ENCODE results near the gene LSM10. TPM values are rescaled to one million over a fixed set of nuclear protein-coding genes. Genes with fewer than 3 reads are reported as not detected.

Gene LSM10
- total RNA-seq, 4 donors from 2014 or later: 19.2 to 22.6 (median 21.4) TPM

DNA sequence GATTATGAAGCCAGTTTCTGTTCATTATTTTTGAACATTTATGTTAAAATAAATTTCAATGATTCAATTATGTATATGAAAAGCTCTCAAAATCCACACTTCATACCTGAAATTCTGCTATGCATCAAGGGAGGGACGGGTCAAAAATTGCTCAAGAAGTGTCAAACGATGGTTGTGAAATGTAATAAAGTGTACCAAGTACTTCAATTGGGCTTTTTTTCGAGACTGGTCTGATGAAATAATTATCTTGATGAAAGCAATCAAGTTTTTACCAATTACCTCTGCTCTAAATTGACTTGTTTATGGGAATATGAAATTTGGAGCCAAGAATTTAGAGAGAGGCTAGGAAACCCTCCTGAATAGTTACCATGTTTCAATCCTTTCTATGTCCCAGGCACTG lies 44.6 kb upstream of the LSM10 start:
- 80% methylated on average over 3 of the region's 3 CpGs for WGBS

DNA sequence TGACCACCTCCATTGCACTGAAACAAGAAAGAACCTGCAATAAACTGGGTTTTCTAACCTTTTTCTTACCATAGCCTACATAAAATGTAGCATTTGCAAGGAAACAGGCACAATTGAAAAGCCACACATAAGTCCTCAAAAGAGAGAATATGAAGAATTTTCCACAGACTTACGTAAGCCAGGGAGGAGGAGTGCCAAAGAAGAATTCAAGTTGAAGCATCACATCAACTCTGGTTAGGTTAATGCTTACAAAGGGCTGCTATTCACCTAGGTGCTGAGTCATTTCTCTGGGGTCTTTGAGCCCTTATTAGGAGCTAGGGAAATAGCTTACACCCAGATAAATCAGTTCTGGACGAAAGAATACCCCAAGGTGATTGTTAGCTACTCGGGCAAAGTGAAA lies 42.9 kb upstream of the LSM10 start:
- no peaks in the 10 kb centered on the region for H3K9me3 ChIP-seq
- DNase-seq (ENCODE audit: low spot score in 2 of 2): no peak
- no peaks in the 10 kb centered on the region for H3K4me1 ChIP-seq
- H3K27me3 ChIP-seq: no peaks in the 10 kb centered on the region
- H3K4me3 ChIP-seq: no peak overlapping the region
- 91% methylated on average over 3 of the region's 3 CpGs for WGBS
- H3K36me3 ChIP-seq: no peaks in the 10 kb centered on the region
- no peak overlapping the region for H3K27ac ChIP-seq
- TF ChIP-seq, protein P1, sequence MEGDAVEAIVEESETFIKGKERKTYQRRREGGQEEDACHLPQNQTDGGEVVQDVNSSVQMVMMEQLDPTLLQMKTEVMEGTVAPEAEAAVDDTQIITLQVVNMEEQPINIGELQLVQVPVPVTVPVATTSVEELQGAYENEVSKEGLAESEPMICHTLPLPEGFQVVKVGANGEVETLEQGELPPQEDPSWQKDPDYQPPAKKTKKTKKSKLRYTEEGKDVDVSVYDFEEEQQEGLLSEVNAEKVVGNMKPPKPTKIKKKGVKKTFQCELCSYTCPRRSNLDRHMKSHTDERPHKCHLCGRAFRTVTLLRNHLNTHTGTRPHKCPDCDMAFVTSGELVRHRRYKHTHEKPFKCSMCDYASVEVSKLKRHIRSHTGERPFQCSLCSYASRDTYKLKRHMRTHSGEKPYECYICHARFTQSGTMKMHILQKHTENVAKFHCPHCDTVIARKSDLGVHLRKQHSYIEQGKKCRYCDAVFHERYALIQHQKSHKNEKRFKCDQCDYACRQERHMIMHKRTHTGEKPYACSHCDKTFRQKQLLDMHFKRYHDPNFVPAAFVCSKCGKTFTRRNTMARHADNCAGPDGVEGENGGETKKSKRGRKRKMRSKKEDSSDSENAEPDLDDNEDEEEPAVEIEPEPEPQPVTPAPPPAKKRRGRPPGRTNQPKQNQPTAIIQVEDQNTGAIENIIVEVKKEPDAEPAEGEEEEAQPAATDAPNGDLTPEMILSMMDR (IDR thresholded peaks at IDR 0.05): no peak
- TF ChIP-seq POLR2AphosphoS5 (IDR thresholded peaks at IDR 0.05): no peak
- TF ChIP-seq EP300 (IDR thresholded peaks at IDR 0.05): no peak
- no peak for TF ChIP-seq POLR2A (IDR thresholded peaks at IDR 0.05)

More for the DNA sequence above, 44.6 kb upstream of the LSM10 start:
- TF ChIP-seq EP300 (IDR thresholded peaks at IDR 0.05) (no peak), POLR2AphosphoS5 (IDR thresholded peaks at IDR 0.05) (no peak), POLR2A (IDR thresholded peaks at IDR 0.05) (no peak)
- TF ChIP-seq, protein P1 (IDR thresholded peaks at IDR 0.05): no peak
- Histone ChIP-seq H3K4me1 (no peaks in the 10 kb centered on the region), H3K36me3 (no peaks in the 10 kb centered on the region), H3K27ac (no peak overlapping the region), H3K9me3 (no peaks in the 10 kb centered on the region), H3K27me3 (no peaks in the 10 kb centered on the region), H3K4me3 (no peak overlapping the region)
- DNase-seq (ENCODE audit: low spot score in 2 of 2): no peak

DNA sequence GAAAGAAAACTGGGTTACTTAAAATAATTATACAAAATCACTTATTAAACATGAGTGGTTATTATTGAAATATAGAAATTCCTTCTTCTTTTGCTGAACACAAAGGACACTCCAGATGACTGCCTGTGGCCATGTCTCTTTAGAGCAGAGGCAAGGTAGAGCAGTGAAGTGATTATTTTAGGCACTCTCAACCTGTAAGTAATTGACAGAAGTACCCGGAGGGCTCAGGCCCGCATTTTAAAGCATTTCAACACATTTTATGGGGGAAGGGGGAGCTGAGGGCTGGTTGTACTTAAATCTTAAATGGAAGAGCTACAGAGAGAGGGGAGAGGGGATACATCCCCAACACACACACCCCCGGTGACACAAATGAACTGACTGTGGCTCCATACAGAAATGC lies 42.3 kb upstream of the LSM10 start:
- no peaks in the 10 kb centered on the region for H3K27me3 ChIP-seq
- H3K27ac ChIP-seq: no peak overlapping the region
- 76% methylated on average over 3 of the region's 3 CpGs for WGBS
- TF ChIP-seq, protein P1 (IDR thresholded peaks at IDR 0.05): no peak
- TF ChIP-seq POLR2AphosphoS5 (IDR thresholded peaks at IDR 0.05) (no peak), EP300 (IDR thresholded peaks at IDR 0.05) (no peak), POLR2A (IDR thresholded peaks at IDR 0.05) (no peak)
- H3K4me3 ChIP-seq: no peak overlapping the region
- H3K4me1 ChIP-seq: no peaks in the 10 kb centered on the region
- no peaks in the 10 kb centered on the region for H3K36me3 ChIP-seq
- no peak for DNase-seq (ENCODE audit: low spot score in 2 of 2)
- H3K9me3 ChIP-seq: no peaks in the 10 kb centered on the region

DNA sequence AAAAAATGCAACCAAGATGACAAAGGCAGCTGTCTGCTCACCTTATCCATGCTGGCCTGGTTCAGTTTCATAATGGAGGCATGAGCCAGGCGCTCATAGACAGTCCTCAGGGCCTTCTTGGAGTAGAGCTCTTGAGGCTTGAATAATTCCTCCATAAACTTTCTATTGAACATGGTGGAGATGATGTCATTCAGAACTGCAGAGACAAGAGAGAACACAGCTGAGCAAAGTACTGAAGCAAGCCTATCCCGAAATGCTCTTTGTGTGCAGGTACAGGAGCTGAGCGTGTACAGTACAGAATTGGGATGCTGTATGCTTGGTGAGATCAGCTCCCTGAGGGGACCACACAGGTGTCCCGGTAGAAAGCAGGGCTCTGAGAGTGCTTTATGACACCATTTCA lies 41.0 kb upstream of the LSM10 start:
- Histone ChIP-seq H3K9me3 (no peaks in the 10 kb centered on the region), H3K4me1 (no peaks in the 10 kb centered on the region), H3K27ac (no peak overlapping the region), H3K36me3 (no peaks in the 10 kb centered on the region), H3K4me3 (no peak overlapping the region), H3K27me3 (no peaks in the 10 kb centered on the region)
- no peak for DNase-seq (ENCODE audit: low spot score in 2 of 2)
- TF ChIP-seq POLR2A (IDR thresholded peaks at IDR 0.05) (no peak), EP300 (IDR thresholded peaks at IDR 0.05) (no peak), POLR2AphosphoS5 (IDR thresholded peaks at IDR 0.05) (no peak)
- TF ChIP-seq, protein P1 (IDR thresholded peaks at IDR 0.05): no peak
- WGBS: 84% methylated on average over 4 of the region's 4 CpGs

DNA sequence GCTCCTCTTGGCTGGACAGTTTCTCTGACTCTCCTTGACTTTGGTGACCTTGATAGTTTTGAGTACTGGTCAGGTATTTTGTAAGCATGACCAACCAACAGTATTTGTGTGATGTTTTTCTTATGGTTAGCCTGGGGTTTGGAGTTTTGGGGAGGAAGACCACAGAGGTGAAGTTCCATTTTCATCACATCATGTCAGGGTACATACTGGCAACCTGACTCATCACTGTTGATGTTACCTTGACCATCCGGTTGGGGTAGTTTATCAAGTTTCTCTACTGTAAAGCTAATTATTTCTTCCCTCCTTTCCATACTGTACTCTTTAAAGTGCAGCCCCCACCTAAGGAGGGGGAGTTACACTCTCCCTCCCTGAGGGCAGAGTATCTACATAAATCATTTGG lies 39.1 kb upstream of the LSM10 start:
- no peak for DNase-seq (ENCODE audit: low spot score in 2 of 2)
- Histone ChIP-seq H3K36me3 (peaks cover 6% of the 10 kb centered on the region), H3K27ac (peak overlapping the region; percentile 2), H3K4me1 (no peaks in the 10 kb centered on the region), H3K27me3 (no peaks in the 10 kb centered on the region), H3K4me3 (no peak overlapping the region), H3K9me3 (no peaks in the 10 kb centered on the region)
- TF ChIP-seq EP300 (IDR thresholded peaks at IDR 0.05) (no peak), POLR2A (IDR thresholded peaks at IDR 0.05) (no peak), POLR2AphosphoS5 (IDR thresholded peaks at IDR 0.05) (no peak)
- TF ChIP-seq, protein P1 (IDR thresholded peaks at IDR 0.05): no peak
- WGBS: 74% methylated on average over 1 of the region's 1 CpG

Measured in suprapubic skin (tissue), 4 donors.